Ishikawa (cell line): ENCODE measurements around the gene TMEM151A.

Experiments used
- CEBPB ChIP-seq: IDR thresholded peaks from 2 replicates; pipeline ENCODE4 v1.6.1; 2012
- EP300 ChIP-seq: IDR thresholded peaks from 2 replicates; pipeline ENCODE4 v1.6.1; 2012; ENCODE audit warnings: borderline replicate concordance
- MAX ChIP-seq: IDR thresholded peaks from 2 replicates; pipeline ENCODE4 v1.6.1; 2012
- RAD21 ChIP-seq: IDR thresholded peaks from 2 replicates; pipeline ENCODE4 v1.6.1; 2012; ENCODE audit warnings: low read depth
- TAF1 ChIP-seq: IDR thresholded peaks from 2 replicates; pipeline ENCODE4 v1.6.1; 2012; ENCODE audit warnings: low read depth, mild to moderate bottlenecking
- TEAD4 ChIP-seq: IDR thresholded peaks from 2 replicates; pipeline ENCODE4 v1.6.1; 2012
- TF ChIP-seq, protein P1 (sequence below): IDR thresholded peaks from 2 replicates; pipeline ENCODE4 v1.6.1; 2012; ENCODE audit warnings: low read depth, mild to moderate bottlenecking

GRCh38 chr11:66247295-66247694, 44.4 kb upstream of the TMEM151A start:
- TF ChIP-seq EP300 (no peak), CEBPB (no peak), TAF1 (no peak), MAX (no peak), RAD21 (no peak), TEAD4 (no peak)
- TF ChIP-seq, protein P1, sequence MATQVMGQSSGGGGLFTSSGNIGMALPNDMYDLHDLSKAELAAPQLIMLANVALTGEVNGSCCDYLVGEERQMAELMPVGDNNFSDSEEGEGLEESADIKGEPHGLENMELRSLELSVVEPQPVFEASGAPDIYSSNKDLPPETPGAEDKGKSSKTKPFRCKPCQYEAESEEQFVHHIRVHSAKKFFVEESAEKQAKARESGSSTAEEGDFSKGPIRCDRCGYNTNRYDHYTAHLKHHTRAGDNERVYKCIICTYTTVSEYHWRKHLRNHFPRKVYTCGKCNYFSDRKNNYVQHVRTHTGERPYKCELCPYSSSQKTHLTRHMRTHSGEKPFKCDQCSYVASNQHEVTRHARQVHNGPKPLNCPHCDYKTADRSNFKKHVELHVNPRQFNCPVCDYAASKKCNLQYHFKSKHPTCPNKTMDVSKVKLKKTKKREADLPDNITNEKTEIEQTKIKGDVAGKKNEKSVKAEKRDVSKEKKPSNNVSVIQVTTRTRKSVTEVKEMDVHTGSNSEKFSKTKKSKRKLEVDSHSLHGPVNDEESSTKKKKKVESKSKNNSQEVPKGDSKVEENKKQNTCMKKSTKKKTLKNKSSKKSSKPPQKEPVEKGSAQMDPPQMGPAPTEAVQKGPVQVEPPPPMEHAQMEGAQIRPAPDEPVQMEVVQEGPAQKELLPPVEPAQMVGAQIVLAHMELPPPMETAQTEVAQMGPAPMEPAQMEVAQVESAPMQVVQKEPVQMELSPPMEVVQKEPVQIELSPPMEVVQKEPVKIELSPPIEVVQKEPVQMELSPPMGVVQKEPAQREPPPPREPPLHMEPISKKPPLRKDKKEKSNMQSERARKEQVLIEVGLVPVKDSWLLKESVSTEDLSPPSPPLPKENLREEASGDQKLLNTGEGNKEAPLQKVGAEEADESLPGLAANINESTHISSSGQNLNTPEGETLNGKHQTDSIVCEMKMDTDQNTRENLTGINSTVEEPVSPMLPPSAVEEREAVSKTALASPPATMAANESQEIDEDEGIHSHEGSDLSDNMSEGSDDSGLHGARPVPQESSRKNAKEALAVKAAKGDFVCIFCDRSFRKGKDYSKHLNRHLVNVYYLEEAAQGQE = no peak
